IPS-18c (cell line): ENCODE data around the gene IFFO2.

Experiments used
- H3K4me3 ChIP-seq: 2 replicates; pipeline ENCODE4 v1.7.0; 2013; ENCODE audit warnings: low read depth, mild to moderate bottlenecking, low read length, moderate library complexity; ENCODE audit not compliant: insufficient read depth
- H3K9me3 ChIP-seq: one replicate; pipeline ENCODE4 v1.6.1; 2013; ENCODE audit warnings: mild to moderate bottlenecking, low read length, moderate library complexity; ENCODE audit not compliant: control insufficient read depth, insufficient read depth

Gene IFFO2

DNA sequence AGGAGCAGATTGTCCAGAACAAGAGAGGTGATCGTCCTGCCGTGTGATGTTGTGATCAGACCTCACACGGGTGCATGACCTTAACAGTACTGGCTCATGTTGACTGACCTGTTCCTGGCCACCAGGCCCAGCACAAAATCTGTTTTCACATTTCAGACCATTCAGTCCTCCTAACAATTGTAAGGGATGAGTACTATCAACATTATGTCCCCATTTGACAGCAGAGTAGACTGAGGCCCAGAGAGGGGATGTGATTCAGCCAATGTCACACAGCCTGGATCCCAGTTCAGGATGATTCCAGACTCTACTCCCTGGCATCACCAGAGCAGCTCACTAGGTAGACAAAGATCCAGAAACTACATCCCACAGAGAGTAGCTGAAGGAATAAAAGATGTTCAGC is 89.6 kb downstream of the IFFO2 start:
- Histone ChIP-seq H3K4me3 (no peak overlapping the region), H3K9me3 (peaks cover 2% of the 10 kb centered on the region)

DNA sequence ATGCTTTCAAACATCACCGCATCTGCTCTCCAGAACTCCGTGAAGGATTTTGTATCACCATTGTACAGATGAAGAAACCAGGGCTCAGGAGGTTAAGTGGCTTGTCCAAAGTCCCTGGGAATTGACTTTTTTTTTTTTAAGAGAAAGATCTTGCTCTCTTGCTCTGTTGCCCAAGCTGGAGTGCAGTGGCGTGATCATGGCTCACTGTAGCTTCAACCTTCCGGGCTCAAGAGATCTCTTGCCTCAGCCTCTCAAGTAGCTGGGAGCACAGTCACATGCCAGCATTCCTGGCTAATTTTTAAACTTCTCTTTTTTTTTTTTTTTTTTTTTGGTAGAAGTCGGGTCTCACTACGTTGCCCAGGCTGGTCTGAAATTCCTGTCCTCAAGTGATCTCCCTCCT is 90.2 kb downstream of the IFFO2 start:
- Histone ChIP-seq H3K9me3 (peaks cover under 1% of the 10 kb centered on the region), H3K4me3 (no peak overlapping the region)

DNA sequence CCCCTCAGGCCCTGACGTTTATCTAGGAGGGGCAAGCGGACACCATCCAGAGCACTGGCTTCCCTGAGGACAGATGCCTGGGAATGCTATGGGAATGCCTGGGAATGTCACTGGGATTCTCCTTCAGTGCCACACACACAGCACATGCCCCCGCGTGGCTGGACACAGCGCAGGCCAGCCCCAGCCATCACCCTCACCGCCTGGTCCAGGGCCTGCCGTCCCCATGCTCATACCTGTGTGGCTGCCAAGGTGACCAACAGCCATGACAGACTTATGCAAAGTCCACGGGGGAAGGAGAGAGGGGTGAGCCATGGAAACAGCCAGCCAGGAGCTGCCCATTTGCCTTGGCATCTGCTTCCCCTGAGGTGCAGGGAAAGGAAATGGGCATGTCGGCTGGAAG is 91.3 kb downstream of the IFFO2 start:
- H3K4me3 ChIP-seq = no peak overlapping the region
- no peaks in the 10 kb centered on the region for H3K9me3 ChIP-seq

DNA sequence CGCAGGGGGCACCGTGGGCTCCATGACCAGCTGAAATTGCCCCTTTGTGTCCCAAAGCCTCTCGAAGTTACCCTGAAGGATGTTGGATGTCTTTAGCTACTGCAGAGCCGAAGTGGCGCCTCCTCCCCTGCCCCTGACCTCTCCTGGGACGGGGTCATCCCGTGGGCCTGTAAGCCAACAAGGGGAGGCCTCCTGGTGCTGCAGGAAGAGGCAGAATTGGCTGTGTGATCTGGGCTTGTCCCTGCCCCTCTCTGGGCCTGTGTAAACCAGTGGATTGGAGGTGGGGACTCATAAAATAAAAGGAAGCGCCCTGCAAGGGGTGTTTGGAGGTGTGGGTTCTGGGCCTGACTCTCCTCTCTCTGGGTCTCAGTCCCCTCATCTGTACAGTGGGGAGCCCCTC is 94.9 kb downstream of the IFFO2 start:
- H3K9me3 ChIP-seq = no peaks in the 10 kb centered on the region
- H3K4me3 ChIP-seq = no peak overlapping the region

DNA sequence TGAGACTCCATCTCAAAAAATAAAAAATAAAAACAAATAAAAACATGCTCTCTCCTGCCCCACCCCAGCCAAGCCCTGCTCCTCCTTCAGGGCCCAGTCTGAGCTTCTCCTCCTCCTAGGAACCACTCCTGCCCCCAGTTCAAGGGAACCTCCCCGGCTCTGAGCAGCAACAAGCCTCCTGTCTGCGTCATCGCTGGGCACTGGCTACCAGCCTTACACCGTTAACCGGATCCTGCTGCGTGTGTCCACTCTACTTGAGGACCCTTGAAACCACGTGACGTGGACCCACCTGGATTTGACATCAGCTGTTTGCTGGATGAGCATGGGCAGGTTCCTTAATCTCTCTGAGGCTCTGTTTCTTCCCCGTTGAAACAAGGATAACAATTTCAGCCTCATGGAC is 95.4 kb downstream of the IFFO2 start:
- Histone ChIP-seq H3K4me3 (no peak overlapping the region), H3K9me3 (no peaks in the 10 kb centered on the region)

DNA sequence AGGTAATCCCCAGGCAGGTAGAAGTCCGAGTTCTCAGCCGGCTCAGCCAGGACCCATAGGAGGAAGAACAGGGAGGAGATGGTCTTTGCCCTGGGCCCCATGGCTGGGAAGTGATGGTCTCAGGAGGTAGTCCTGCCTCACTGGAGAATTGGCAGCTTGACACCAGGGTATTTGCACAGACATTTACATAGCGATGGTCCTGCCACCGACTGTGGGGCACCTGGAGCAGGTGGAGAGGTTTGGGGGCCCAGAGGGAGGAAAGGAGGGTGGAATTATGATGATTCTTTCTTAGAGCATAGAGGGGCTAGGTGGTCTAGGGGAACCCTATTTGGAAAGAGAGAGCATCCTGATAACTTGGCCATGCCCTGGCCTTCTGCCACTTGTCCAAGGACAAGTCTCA is 96.9 kb downstream of the IFFO2 start, which contains the start of gene TAS1R2:
Gene TAS1R2, minus strand, starts transcription at position 101 of the 400 bp plus-strand sequence. Its CDS starts 0 bp downstream, at position 101.
- no peaks in the 10 kb centered on the region for H3K9me3 ChIP-seq
- H3K4me3 ChIP-seq = no peak within 1 kb of the TSS

DNA sequence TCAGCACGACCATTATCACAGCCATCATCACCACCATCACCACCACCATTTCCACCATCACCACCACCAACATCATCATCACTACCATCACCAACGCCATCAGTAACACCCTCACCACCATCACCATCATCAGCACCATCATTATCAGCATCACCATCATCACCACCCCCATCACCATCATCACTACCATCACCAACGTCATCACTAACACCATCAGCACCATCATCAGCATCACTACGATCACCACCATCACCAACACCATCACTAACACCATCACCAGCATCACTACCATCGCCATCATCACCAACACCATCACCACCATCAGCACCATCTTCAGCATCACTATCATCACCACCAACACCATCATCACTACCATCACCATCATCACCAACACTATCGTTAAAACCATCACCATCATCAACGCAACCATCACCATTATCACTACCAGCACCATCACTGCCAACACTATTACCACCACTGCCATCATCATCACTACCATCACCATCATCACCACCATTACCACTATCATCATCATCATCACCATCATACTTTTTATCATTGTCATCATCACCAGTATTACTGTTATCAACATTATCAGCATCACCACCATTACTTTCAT is 98.3 kb downstream of the IFFO2 start:
- Histone ChIP-seq H3K4me3 (no peak overlapping the region), H3K9me3 (no peaks in the 10 kb centered on the region)

DNA sequence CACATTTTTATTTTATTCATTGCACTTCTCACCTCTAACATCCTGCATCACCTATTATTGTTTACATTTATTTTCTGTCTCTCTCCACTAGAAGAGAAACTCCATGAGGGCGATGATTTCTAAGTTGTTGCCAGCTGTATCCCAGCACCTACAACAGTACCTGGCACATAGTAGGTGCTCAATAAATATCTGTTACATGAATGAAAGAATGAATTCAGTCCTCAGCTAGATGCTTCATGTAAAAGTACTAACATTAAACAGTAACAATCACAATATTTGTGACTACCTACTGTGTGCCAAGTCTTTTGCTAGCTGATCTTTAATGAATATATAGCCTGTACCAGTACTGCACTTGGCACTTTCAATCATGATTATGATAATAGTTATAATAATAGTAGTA is 100.0 kb downstream of the IFFO2 start:
- Histone ChIP-seq H3K4me3 (no peak overlapping the region), H3K9me3 (no peaks in the 10 kb centered on the region)

DNA sequence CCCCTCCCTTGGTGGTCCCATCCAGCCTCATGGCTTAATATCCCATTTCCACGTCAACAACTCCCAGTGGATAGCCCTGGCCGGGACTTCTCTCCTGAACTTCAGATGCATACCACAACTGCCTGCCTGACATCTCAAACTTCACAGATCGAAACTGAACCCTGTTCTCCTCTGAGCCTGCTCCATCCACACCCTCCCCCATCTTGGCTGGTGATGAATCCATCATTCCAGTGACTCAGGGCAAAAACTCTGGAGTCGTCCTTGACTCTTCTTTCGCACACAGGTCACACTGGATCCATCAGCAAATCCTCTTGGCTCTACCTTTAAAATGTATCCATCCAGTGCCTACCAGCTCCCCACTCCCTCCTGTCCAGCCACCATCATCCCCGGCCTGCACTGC is 100.9 kb downstream of the IFFO2 start:
- no peak overlapping the region for H3K4me3 ChIP-seq
- no peaks in the 10 kb centered on the region for H3K9me3 ChIP-seq

DNA sequence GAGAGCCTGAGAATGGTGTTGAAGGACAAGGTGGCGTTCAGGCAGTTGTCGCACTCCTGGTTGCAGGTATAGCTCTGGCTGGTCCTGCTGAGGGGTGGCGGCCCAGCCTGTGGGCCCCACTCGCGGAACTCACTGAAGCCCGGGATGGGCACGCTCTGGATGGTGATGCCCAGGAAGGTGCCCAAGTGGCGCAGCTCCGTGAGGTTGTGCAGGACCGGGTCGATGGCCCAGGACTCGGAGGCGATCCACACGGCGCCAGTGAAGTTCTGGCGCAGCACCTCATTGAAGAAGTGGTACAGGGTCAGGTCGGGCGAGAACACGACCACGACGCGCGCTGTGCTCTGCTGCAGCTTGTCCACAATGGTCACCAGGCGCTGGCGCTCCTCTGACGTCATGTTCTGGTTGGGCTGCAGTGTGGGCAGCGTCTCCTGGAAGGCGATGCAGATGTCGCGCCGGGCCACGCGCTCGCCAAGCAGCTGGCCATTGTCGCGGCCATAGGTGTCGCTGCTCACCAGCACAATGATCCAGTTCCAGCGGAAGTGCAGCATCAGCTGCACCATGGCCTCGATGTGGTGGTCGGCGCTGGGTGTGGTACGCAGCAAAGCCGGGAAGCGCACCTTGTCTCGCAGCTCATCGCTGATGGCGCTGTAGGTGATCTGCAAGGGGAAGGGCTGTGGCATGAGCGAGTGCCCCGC is 102.0 kb downstream of the IFFO2 start:
- Histone ChIP-seq H3K9me3 (no peaks in the 10 kb centered on the region), H3K4me3 (no peak overlapping the region)
